ENCODE results near the gene MED4. TPM values are rescaled to one million over a fixed set of nuclear protein-coding genes. Genes with fewer than 3 reads are reported as not detected.

MED4 gene
- total and polyA plus RNA-seq, 9 donors = 23.3 to 63.8 (median 47.1) TPM

DNA sequence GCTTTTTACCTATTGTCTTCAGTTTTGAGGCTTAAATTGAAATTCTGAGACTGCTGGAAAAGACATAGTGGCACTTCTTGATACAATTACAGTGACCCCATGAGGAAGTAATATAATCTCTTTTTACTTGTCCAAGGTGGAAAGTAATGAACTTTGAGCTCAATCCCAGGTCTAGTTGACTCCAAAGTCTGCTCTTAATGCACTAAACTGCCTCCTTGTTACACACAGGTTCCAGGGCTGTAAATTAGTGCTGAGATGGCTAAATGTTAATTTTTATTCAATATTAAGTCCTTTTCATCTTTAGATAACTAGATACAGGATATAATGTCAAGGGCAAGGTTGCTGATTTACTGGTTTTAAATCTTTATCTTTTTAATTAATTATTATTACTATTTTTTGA is 54.9 kb downstream of the MED4 start:
- no peaks in the 10 kb centered on the region for H3K9me3 ChIP-seq
- no peak overlapping the region for H3K27ac ChIP-seq
- no peak for DNase-seq
- intact Hi-C loops (cut with DNase I) = no loop called here
- TF ChIP-seq, protein P1, sequence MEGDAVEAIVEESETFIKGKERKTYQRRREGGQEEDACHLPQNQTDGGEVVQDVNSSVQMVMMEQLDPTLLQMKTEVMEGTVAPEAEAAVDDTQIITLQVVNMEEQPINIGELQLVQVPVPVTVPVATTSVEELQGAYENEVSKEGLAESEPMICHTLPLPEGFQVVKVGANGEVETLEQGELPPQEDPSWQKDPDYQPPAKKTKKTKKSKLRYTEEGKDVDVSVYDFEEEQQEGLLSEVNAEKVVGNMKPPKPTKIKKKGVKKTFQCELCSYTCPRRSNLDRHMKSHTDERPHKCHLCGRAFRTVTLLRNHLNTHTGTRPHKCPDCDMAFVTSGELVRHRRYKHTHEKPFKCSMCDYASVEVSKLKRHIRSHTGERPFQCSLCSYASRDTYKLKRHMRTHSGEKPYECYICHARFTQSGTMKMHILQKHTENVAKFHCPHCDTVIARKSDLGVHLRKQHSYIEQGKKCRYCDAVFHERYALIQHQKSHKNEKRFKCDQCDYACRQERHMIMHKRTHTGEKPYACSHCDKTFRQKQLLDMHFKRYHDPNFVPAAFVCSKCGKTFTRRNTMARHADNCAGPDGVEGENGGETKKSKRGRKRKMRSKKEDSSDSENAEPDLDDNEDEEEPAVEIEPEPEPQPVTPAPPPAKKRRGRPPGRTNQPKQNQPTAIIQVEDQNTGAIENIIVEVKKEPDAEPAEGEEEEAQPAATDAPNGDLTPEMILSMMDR (IDR thresholded peaks at IDR 0.05) = no peak
- TF ChIP-seq POLR2A (IDR thresholded peaks at IDR 0.05) (no peak), EP300 (IDR thresholded peaks at IDR 0.05) (no peak)
- no peak overlapping the region for H3K4me3 ChIP-seq
- no peaks in the 10 kb centered on the region for H3K4me1 ChIP-seq (ENCODE audit: insufficient read depth)
- no peaks in the 10 kb centered on the region for H3K36me3 ChIP-seq
- H3K27me3 ChIP-seq = no peaks in the 10 kb centered on the region

DNA sequence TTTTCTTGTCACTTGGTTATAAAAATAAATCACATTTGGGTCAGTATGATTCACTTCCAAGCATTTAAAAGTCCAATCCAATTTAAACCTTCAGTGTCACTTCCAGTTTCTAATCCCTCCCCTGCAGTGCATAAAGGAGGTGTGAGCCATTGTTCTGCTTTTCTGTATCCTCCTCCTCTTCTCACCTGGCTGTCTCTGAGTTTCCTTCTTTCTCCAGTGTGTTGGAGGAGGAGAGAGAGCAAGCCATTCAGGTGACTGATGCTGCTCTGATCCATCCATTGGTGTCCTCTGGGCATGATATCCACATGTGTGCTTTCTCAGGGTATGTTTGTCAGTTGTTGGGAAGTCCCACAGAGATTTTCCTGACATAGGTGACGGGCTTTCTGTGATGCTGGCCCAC is 56.1 kb downstream of the MED4 start:
- Histone ChIP-seq H3K36me3 (no peaks in the 10 kb centered on the region), H3K9me3 (no peaks in the 10 kb centered on the region), H3K4me3 (no peak overlapping the region), H3K4me1 (ENCODE audit: insufficient read depth) (no peaks in the 10 kb centered on the region), H3K27ac (no peak overlapping the region), H3K27me3 (no peaks in the 10 kb centered on the region)
- no peak for DNase-seq
- WGBS, 3 donors = 89 to 100% (median 96%) methylated on average over 1 of the region's 1 CpG
- TF ChIP-seq EP300 (IDR thresholded peaks at IDR 0.05) = no peak
- TF ChIP-seq, protein P1 (IDR thresholded peaks at IDR 0.05) = no peak
- no peak for TF ChIP-seq POLR2A (IDR thresholded peaks at IDR 0.05)
- intact Hi-C loops (cut with DNase I) = loop anchor here in 1 of 4 donors (5.0 kb wide), 1 partner anchor 194 kb away; the partner anchor contains the start of gene ITM2B

DNA sequence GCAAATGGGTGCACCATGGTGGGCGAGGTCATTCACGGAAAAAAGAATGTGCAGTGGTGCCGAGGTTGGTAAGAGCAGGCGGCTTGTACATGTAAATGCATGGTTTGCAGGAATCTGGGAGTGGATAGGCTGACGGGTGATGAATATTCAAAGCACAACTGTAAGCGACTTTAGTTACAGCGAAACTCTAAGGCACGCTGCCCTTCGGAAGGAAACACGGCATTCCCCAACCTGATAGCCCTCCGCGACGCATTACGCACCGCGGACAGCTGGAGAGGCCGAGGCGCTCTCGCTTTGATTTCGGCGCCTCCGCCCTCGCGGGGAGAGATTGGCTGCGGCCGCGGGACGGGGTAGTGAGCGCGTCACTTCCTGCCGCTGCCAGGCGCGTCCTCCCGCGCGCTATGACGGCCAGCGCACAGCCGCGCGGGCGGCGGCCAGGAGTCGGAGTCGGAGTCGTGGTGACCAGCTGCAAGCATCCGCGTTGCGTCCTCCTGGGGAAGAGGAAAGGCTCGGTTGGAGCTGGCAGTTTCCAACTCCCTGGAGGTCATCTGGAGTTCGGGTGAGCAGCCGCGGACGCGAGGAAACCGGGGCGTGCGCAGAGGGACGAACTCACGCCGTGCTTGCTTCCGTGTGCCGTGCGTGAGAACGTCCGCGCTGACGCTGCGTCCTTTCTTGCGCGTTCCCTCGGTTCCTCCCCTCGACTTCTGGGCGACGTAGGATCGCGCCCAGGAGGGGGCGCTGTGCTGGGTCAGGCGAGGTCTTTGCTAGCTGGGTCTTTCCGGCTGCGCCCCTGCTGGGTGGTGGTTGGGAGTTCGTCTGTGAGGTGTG is 57.3 kb downstream of the MED4 start, which contains the start of gene NUDT15:
Gene NUDT15, plus strand, starts transcription at position 381 of the 828 bp plus-strand sequence. Its CDS starts 21 bp downstream, at position 402.
- no peaks in the 10 kb centered on the region for H3K4me1 ChIP-seq (ENCODE audit: insufficient read depth)
- no peaks in the 10 kb centered on the region for H3K36me3 ChIP-seq
- H3K9me3 ChIP-seq = no peaks in the 10 kb centered on the region
- 0 to 1% (median 0%) methylated on average over 57 to 82 of the region's 82 CpGs for WGBS, 3 donors
- TF ChIP-seq EP300 (IDR thresholded peaks at IDR 0.05) (no peak), POLR2A (IDR thresholded peaks at IDR 0.05) (peak; percentile 76)
- TF ChIP-seq, protein P1 (IDR thresholded peaks at IDR 0.05) = peak; percentile 94 to 98 (median 96)
- intact Hi-C loops (cut with DNase I) = loop anchor here in 1 of 4 donors (5.0 kb wide), 1 partner anchor 195 kb away; the partner anchor contains the start of gene ITM2B
- no peaks in the 10 kb centered on the region for H3K27me3 ChIP-seq
- DNase-seq = peak; percentile 88 to 96 (median 92)
- H3K4me3 ChIP-seq = peak within 1 kb of the TSS; percentile 60
- H3K27ac ChIP-seq = peak within 1 kb of the TSS; percentile 94 to 97

DNA sequence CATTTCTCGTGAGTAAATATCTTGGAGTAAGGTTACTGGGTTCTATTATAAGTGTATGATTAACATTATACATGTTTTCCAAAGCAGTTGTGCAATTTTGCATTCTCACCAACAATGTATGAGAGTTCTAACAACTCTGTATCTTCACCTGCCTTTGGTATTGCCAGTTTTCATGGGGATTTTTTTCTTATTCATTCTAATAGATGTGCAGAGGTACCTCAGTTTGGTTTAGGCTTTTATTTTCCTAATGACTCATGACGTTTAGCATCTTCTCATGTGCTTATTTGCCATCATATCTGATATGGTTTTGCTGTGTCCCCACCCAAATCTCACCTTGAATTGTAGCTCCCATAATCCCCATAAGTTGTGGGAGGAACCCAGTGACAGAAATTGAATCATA is 65.0 kb downstream of the MED4 start:
- Histone ChIP-seq H3K36me3 (no peaks in the 10 kb centered on the region), H3K4me1 (ENCODE audit: insufficient read depth) (no peaks in the 10 kb centered on the region), H3K27me3 (no peaks in the 10 kb centered on the region), H3K27ac (no peak overlapping the region), H3K4me3 (no peak overlapping the region), H3K9me3 (no peaks in the 10 kb centered on the region)
- no peak for TF ChIP-seq POLR2A (IDR thresholded peaks at IDR 0.05)
- intact Hi-C loops (cut with DNase I) = no loop called here
- 47 to 93% (median 90%) methylated on average over 2 of the region's 2 CpGs for WGBS, 3 donors
- no peak for DNase-seq

DNA sequence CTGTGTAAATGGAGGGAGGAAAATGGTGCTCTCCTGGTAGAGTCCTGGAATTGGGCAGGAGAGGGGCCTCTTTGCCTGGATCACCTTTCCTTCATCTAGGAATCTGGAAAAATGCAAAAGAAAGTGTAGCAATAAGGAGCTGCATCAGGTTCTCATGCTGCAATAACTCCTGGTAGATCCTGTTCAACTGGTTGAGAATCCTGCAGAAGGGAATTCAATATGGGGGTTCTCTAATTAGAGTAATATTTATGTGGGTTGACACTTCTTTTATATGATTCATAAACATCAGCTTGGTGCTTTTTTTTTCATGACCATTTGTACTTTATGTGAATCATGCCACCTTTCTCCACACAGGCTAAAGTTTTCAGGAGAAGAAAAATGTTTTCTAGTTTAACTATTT is 66.8 kb downstream of the MED4 start:
- no peak for DNase-seq
- Histone ChIP-seq H3K4me1 (ENCODE audit: insufficient read depth) (no peaks in the 10 kb centered on the region), H3K4me3 (no peak overlapping the region), H3K9me3 (no peaks in the 10 kb centered on the region), H3K27me3 (no peaks in the 10 kb centered on the region), H3K36me3 (no peaks in the 10 kb centered on the region), H3K27ac (no peak overlapping the region)
- intact Hi-C loops (cut with DNase I) = no loop called here
- TF ChIP-seq EP300 (IDR thresholded peaks at IDR 0.05) (no peak), POLR2A (IDR thresholded peaks at IDR 0.05) (no peak)
- TF ChIP-seq, protein P1 (IDR thresholded peaks at IDR 0.05) = no peak
